ENCODE results near the gene RAB40C. TPM values are rescaled to one million over a fixed set of nuclear protein-coding genes. Genes with fewer than 3 reads are reported as not detected.

RAB40C gene
- total RNA-seq, 1 donor from 2014 or later = 20.0 TPM

- H3K27ac Mint-ChIP-seq (ENCODE audit: unreplicated experiment) = peak within 1 kb of the TSS; percentile 75
- H3K27me3 Mint-ChIP-seq (ENCODE audit: unreplicated experiment) = no peaks in the 10 kb centered on the region
- peaks cover 24% of the 10 kb centered on the region for H3K4me1 Mint-ChIP-seq (ENCODE audit: unreplicated experiment)
- TF ChIP-seq, protein P1, sequence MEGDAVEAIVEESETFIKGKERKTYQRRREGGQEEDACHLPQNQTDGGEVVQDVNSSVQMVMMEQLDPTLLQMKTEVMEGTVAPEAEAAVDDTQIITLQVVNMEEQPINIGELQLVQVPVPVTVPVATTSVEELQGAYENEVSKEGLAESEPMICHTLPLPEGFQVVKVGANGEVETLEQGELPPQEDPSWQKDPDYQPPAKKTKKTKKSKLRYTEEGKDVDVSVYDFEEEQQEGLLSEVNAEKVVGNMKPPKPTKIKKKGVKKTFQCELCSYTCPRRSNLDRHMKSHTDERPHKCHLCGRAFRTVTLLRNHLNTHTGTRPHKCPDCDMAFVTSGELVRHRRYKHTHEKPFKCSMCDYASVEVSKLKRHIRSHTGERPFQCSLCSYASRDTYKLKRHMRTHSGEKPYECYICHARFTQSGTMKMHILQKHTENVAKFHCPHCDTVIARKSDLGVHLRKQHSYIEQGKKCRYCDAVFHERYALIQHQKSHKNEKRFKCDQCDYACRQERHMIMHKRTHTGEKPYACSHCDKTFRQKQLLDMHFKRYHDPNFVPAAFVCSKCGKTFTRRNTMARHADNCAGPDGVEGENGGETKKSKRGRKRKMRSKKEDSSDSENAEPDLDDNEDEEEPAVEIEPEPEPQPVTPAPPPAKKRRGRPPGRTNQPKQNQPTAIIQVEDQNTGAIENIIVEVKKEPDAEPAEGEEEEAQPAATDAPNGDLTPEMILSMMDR (IDR thresholded peaks at IDR 0.05) = no peak
- H3K36me3 Mint-ChIP-seq (ENCODE audit: unreplicated experiment) = no peaks in the 10 kb centered on the region
- peak within 1 kb of the TSS; percentile 76 for H3K4me3 Mint-ChIP-seq (ENCODE audit: unreplicated experiment)
- H3K9me3 Mint-ChIP-seq (ENCODE audit: unreplicated experiment) = no peaks in the 10 kb centered on the region
- DNase-seq (ENCODE audit: extremely low spot score, unreplicated experiment) = peak; percentile 96
Measured at GRCh38 chr16:648781-649589, 59.1 kb downstream of the RAB40C start, which contains the start of gene WDR90. TSS of gene WDR90 (plus strand) at chr16:649365. CDS start at chr16:649417, 52 bp downstream.

DNA sequence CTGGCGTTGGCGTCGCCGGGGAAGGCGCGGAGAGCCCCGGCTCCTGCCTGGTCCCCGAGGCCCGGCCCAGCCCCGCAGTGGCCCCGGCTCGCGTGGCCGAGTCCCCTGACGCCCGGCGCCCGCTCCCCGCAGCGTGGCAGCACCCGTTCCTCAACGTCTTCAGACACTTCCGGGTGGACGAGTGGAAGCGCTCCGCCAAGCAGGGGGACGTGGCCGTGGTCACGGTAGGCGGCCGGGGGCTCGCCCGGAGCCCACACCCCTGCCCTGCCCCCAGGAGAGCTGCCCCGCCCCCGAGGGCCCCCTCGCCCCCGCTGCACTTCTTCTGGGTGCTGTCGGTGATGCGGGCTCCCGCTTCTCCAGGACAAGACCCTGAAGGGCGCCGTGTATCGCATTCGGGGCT, 59.8 kb downstream of the RAB40C start:
- H3K27me3 Mint-ChIP-seq (ENCODE audit: unreplicated experiment) = no peaks in the 10 kb centered on the region
- H3K9me3 Mint-ChIP-seq (ENCODE audit: unreplicated experiment) = no peaks in the 10 kb centered on the region
- no peak for DNase-seq (ENCODE audit: extremely low spot score, unreplicated experiment)
- H3K4me3 Mint-ChIP-seq (ENCODE audit: unreplicated experiment) = peak overlapping the region; percentile 68
- H3K4me1 Mint-ChIP-seq (ENCODE audit: unreplicated experiment) = peaks cover 23% of the 10 kb centered on the region
- TF ChIP-seq, protein P1 (IDR thresholded peaks at IDR 0.05) = no peak
- H3K27ac Mint-ChIP-seq (ENCODE audit: unreplicated experiment) = no peak overlapping the region
- H3K36me3 Mint-ChIP-seq (ENCODE audit: unreplicated experiment) = no peaks in the 10 kb centered on the region

DNA sequence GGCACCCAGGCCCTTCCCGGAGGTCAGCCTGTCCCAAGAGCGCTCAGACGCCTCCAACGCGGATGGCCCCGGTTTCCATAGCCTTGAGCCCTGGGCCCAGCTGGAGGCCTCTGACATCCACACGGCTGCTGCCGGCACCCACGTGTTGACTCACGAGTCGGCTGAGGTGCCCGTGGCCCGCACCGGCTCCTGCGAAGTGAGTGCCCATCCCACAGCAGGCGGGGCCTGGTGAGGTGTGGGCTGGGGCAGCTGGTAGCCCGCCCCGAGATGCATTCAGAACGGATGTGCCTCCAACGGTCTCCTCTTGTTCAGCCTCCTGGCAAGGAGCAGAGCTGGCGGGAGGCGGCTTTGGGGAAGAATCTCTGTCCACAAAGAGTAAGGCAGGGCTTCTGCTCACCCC, 62.0 kb downstream of the RAB40C start:
- DNase-seq (ENCODE audit: extremely low spot score, unreplicated experiment) = no peak
- no peak overlapping the region for H3K4me3 Mint-ChIP-seq (ENCODE audit: unreplicated experiment)
- H3K4me1 Mint-ChIP-seq (ENCODE audit: unreplicated experiment) = peaks cover 17% of the 10 kb centered on the region
- no peaks in the 10 kb centered on the region for H3K27me3 Mint-ChIP-seq (ENCODE audit: unreplicated experiment)
- no peaks in the 10 kb centered on the region for H3K36me3 Mint-ChIP-seq (ENCODE audit: unreplicated experiment)
- TF ChIP-seq, protein P1 (IDR thresholded peaks at IDR 0.05) = no peak
- no peak overlapping the region for H3K27ac Mint-ChIP-seq (ENCODE audit: unreplicated experiment)
- no peaks in the 10 kb centered on the region for H3K9me3 Mint-ChIP-seq (ENCODE audit: unreplicated experiment)

DNA sequence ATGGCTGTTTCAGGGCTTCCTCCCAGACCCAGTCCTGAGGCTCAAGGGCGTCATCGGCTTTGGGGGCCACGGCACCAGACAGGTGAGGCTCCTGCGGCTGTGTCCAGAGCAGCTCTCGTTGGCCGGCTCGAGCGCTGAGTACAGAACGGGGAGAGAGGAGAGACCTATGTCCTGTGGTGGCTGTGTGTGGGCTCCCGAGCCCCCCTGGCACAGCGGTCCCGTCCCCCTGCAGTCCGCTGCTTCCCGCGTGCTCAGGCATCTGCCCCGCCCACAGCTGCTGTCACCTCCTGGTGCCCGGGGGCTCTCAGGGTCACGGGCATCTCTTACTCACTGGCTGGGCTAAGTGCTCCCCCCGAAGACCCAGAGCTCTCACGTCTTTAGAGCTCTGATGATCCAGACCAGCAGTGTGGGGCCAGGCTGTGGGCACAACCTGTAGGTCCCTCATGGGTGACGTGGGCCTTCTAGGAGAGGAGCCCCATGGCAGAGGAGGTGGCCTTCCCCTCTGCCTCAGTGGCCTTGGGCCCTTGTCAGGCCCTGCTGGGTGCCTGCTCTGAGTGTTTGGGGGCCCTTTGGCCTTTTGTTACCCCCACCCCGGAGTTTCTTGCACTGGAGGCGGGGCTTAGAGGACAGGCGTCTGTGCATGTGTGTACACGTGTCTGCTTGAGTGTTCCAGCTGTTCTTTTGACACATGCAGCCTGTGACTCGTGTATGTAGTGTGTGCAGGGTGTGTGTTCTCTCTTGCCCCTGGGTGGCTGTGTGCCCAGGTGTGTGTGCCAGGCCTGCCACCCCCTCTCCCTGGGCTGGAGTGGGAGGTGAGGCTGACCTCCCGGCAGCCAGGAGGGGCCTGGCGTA, 62.8 kb downstream of the RAB40C start:
- no peaks in the 10 kb centered on the region for H3K36me3 Mint-ChIP-seq (ENCODE audit: unreplicated experiment)
- H3K4me1 Mint-ChIP-seq (ENCODE audit: unreplicated experiment) = peaks cover 17% of the 10 kb centered on the region
- no peaks in the 10 kb centered on the region for H3K9me3 Mint-ChIP-seq (ENCODE audit: unreplicated experiment)
- H3K27ac Mint-ChIP-seq (ENCODE audit: unreplicated experiment) = no peak overlapping the region
- no peak for DNase-seq (ENCODE audit: extremely low spot score, unreplicated experiment)
- no peak overlapping the region for H3K4me3 Mint-ChIP-seq (ENCODE audit: unreplicated experiment)
- no peaks in the 10 kb centered on the region for H3K27me3 Mint-ChIP-seq (ENCODE audit: unreplicated experiment)
- TF ChIP-seq, protein P1 (IDR thresholded peaks at IDR 0.05) = no peak

GRCh38 chr16:654034-654433, 64.2 kb downstream of the RAB40C start:
- TF ChIP-seq, protein P1 (IDR thresholded peaks at IDR 0.05) = no peak
- Mint-ChIP-seq H3K4me1 (ENCODE audit: unreplicated experiment) (peaks cover 8% of the 10 kb centered on the region), H3K9me3 (ENCODE audit: unreplicated experiment) (no peaks in the 10 kb centered on the region), H3K36me3 (ENCODE audit: unreplicated experiment) (peaks cover 2% of the 10 kb centered on the region), H3K27me3 (ENCODE audit: unreplicated experiment) (no peaks in the 10 kb centered on the region), H3K4me3 (ENCODE audit: unreplicated experiment) (no peak overlapping the region), H3K27ac (ENCODE audit: unreplicated experiment) (no peak overlapping the region)
- DNase-seq (ENCODE audit: extremely low spot score, unreplicated experiment) = no peak
